GM12872 (cell line): ENCODE results near the gene GNE.

ENCODE experiments used
- CTCF ChIP-seq: IDR thresholded peaks from 3 replicates; pipeline ENCODE4 v1.5.1; 2011; ENCODE audit warnings: low read depth, mild to moderate bottlenecking, low read length, moderate library complexity; ENCODE audit not compliant: insufficient read depth

Gene GNE

GRCh38 chr9:36169166-36169565 is 89.1 kb downstream of the GNE start, which contains the start of gene CCIN:
Gene CCIN, plus strand, starts transcription at chr9:36169388. Its CDS starts 115 bp downstream, at chr9:36169503.
- no peak for TF ChIP-seq CTCF

DNA sequence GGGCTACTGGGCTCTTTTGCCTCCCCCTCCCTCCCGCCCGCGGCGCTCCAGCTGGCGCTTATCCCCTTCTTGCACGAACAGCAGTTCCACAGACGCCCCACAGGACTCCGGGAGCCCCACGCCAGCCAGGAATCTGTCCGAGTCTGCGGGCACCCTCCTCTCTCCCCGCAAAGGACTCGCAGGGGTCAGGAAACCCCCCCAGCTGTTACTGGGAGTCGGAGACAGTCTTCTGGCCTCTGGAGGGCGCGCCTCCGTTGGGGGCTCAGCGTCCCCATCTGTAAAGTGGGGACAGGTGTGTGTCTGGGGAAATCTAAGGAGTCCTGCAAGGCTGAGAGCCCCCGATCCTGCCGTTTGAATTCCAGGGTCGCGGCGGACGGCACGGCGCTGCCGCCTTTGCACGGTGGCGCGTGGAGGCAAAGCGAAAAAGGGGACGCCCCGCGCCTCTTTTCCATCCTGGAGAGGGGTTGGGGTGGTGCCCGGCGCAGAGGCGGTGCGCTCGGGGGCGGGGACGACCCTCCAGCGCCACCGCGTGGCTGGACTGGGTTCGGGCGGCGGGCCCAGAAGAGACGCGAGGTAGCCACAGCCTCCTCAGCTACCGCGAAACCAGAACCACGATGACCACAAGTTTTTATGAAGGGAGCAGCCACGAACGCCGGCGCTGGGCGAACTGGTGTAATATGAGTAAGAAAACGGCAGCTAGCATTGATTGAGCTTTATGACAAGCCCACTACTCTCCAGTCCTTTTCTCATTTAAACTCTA is 91.9 kb downstream of the GNE start:
- peak; percentile 79 for TF ChIP-seq CTCF

GRCh38 chr9:36165826-36166167 is 92.5 kb downstream of the GNE start:
- TF ChIP-seq CTCF: no peak

GRCh38 chr9:36164989-36165388 is 93.3 kb downstream of the GNE start:
- no peak for TF ChIP-seq CTCF
